ENCODE measurements around the gene SLIT3. TPM values are rescaled to one million over a fixed set of nuclear protein-coding genes. Genes with fewer than 3 reads are reported as not detected.

SLIT3 gene
- total and polyA plus RNA-seq, 8 donors, result 1.2 to 24.5 (median 8.6) TPM

- WGBS, 5 donors, result 91 to 96% (median 95%) methylated on average over 10 of the region's 10 CpGs
- Histone ChIP-seq H3K36me3 (no peaks in the 10 kb centered on the region), H3K27me3 (no peaks in the 10 kb centered on the region), H3K9me3 (no peaks in the 10 kb centered on the region), H3K27ac (no peak overlapping the region), H3K4me3 (no peak overlapping the region), H3K4me1 (peaks cover 0 to 6% (median 0%) of the 10 kb centered on the region in 4 donors)
- TF ChIP-seq POLR2AphosphoS5 (IDR thresholded peaks at IDR 0.05) (no peak), POLR2A (IDR thresholded peaks at IDR 0.05) (no peak)
- DNase-seq, result no peak
- intact Hi-C loops (cut with DNase I; ENCODE audit: low total_unique reads), result no loop called here
Measured at GRCh38 chr5:168822745-168823281, 478.1 kb downstream of the SLIT3 start.

GRCh38 chr5:168822248-168822744 lies 478.6 kb downstream of the SLIT3 start:
- Histone ChIP-seq H3K27me3 (no peaks in the 10 kb centered on the region), H3K9me3 (no peaks in the 10 kb centered on the region), H3K4me3 (no peak overlapping the region), H3K4me1 (peaks cover 0 to 6% (median 0%) of the 10 kb centered on the region in 4 donors), H3K27ac (no peak overlapping the region), H3K36me3 (no peaks in the 10 kb centered on the region)
- 79 to 89% (median 86%) methylated on average over 3 to 4 of the region's 4 CpGs for WGBS, 5 donors
- intact Hi-C loops (cut with DNase I; ENCODE audit: low total_unique reads), result no loop called here
- TF ChIP-seq EP300 (IDR thresholded peaks at IDR 0.05) (no peak), POLR2AphosphoS5 (IDR thresholded peaks at IDR 0.05) (no peak), CTCF (IDR thresholded peaks at IDR 0.05) (no peak), POLR2A (IDR thresholded peaks at IDR 0.05) (no peak)
- no peak for DNase-seq

- no peak for TF ChIP-seq EP300 (IDR thresholded peaks at IDR 0.05)
- TF ChIP-seq POLR2AphosphoS5 (IDR thresholded peaks at IDR 0.05), result no peak
- TF ChIP-seq CTCF (IDR thresholded peaks at IDR 0.05), result no peak
- TF ChIP-seq POLR2A (IDR thresholded peaks at IDR 0.05), result no peak
- 81 to 92% (median 86%) methylated on average over 5 of the region's 5 CpGs for WGBS, 5 donors
- H3K27me3 ChIP-seq, result no peaks in the 10 kb centered on the region
- H3K4me3 ChIP-seq, result no peak overlapping the region
- no peak for DNase-seq
- intact Hi-C loops (cut with DNase I; ENCODE audit: low total_unique reads), result no loop called here
- H3K36me3 ChIP-seq, result peaks cover 0 to 5% (median 0%) of the 10 kb centered on the region in 4 donors
- no peak overlapping the region for H3K27ac ChIP-seq
- no peaks in the 10 kb centered on the region for H3K9me3 ChIP-seq
- H3K4me1 ChIP-seq, result peaks cover 0 to 3% (median 0%) of the 10 kb centered on the region in 4 donors
Measured at GRCh38 chr5:168820874-168821273, 480.1 kb downstream of the SLIT3 start.

- no peak for TF ChIP-seq CTCF (IDR thresholded peaks at IDR 0.05)
- TF ChIP-seq EP300 (IDR thresholded peaks at IDR 0.05), result no peak
- no peak for TF ChIP-seq POLR2A (IDR thresholded peaks at IDR 0.05)
- no peak for TF ChIP-seq POLR2AphosphoS5 (IDR thresholded peaks at IDR 0.05)
- Histone ChIP-seq H3K36me3 (peaks cover 0 to 15% (median 0%) of the 10 kb centered on the region in 4 donors), H3K4me3 (no peak overlapping the region), H3K9me3 (no peaks in the 10 kb centered on the region), H3K4me1 (no peaks in the 10 kb centered on the region), H3K27ac (no peak overlapping the region), H3K27me3 (no peaks in the 10 kb centered on the region)
- intact Hi-C loops (cut with DNase I; ENCODE audit: low total_unique reads), result no loop called here
- 66 to 91% (median 81%) methylated on average over 16 of the region's 16 CpGs for WGBS, 5 donors
- DNase-seq, result no peak
Measured at GRCh38 chr5:168819004-168819621, 481.8 kb downstream of the SLIT3 start.

GRCh38 chr5:168818558-168818957 lies 482.4 kb downstream of the SLIT3 start:
- Histone ChIP-seq H3K27me3 (no peaks in the 10 kb centered on the region), H3K4me3 (no peak overlapping the region), H3K4me1 (no peaks in the 10 kb centered on the region), H3K9me3 (no peaks in the 10 kb centered on the region), H3K27ac (no peak overlapping the region), H3K36me3 (peaks cover 0 to 15% (median 0%) of the 10 kb centered on the region in 4 donors)
- no peak for TF ChIP-seq POLR2A (IDR thresholded peaks at IDR 0.05)
- no peak for DNase-seq
- intact Hi-C loops (cut with DNase I; ENCODE audit: low total_unique reads), result no loop called here
- 90 to 93% (median 90%) methylated on average over 4 of the region's 4 CpGs for WGBS, 5 donors

Measured in stomach (tissue), 9 donors.